HG03064 (cell line): ENCODE data around the gene RGS3.

Source experiments
- ATAC-seq: cut with Tn5 transposase; IDR thresholded peaks from one replicate; pipeline ENCODE4 v1.9.1; 2021; ENCODE audit warnings: low read depth; ENCODE audit not compliant: unreplicated experiment

Gene RGS3

GRCh38 chr9:113568571-113569321 lies 105.2 kb downstream of the RGS3 start:
- no peak for ATAC-seq

GRCh38 chr9:113569472-113570060 lies 106.0 kb downstream of the RGS3 start:
- ATAC-seq, result no peak

GRCh38 chr9:113570106-113570505 lies 106.6 kb downstream of the RGS3 start:
- no peak for ATAC-seq

- ATAC-seq, result no peak
Measured at GRCh38 chr9:113570749-113571711, 107.5 kb downstream of the RGS3 start.

GRCh38 chr9:113572076-113572861 lies 108.7 kb downstream of the RGS3 start:
- no peak for ATAC-seq

- ATAC-seq, result no peak
Measured at GRCh38 chr9:113573046-113573958, 109.8 kb downstream of the RGS3 start.

- no peak for ATAC-seq
Measured at GRCh38 chr9:113573959-113574352, 110.4 kb downstream of the RGS3 start.

- no peak for ATAC-seq
Measured at GRCh38 chr9:113574441-113575262, 111.1 kb downstream of the RGS3 start.

- no peak for ATAC-seq
Measured at GRCh38 chr9:113577525-113578261, 114.2 kb downstream of the RGS3 start.

- ATAC-seq, result peak; percentile 0
Measured at GRCh38 chr9:113578279-113578865, 114.8 kb downstream of the RGS3 start.

- ATAC-seq, result peak; percentile 53
Measured at GRCh38 chr9:113578882-113579282, 115.4 kb downstream of the RGS3 start.

GRCh38 chr9:113579283-113580040 lies 115.9 kb downstream of the RGS3 start:
- ATAC-seq, result peak; percentile 24

- no peak for ATAC-seq
Measured at GRCh38 chr9:113580041-113580953, 116.8 kb downstream of the RGS3 start.

- ATAC-seq, result no peak
Measured at GRCh38 chr9:113580954-113581311, 117.4 kb downstream of the RGS3 start.

- peak; percentile 66 for ATAC-seq
Measured at GRCh38 chr9:113581865-113582697, 118.6 kb downstream of the RGS3 start.
